Fibroblast of villous mesenchyme (primary cell): ENCODE measurements around the gene ITGB2. TPM values are rescaled to one million over a fixed set of nuclear protein-coding genes. Genes with fewer than 3 reads are reported as not detected.
"Not testable (repeated sequence)": the region's sequence is repeated elsewhere in the genome, so short reads cannot be mapped to it uniquely, and the experiment has no call there.

ENCODE experiments used
- DNase-seq: peaks from one replicate; pipeline ENCODE4 v3.0.0-alpha.2; 2010; ENCODE audit warnings: low read depth
- H3K4me3 ChIP-seq: 2 replicates; pipeline ENCODE4 v1.5.1; 2011; ENCODE audit warnings: low read depth, mild to moderate bottlenecking, low read length
- total RNA-seq: library from RNA; depleted of rRNA; stranded (reverse); fragments of >200 nt; gene quantifications from 2 replicates; pipeline ENCODE4 v1.2.3, GENCODE V29; 2012
- TF ChIP-seq, protein P1 (sequence below): IDR thresholded peaks from 2 replicates; pipeline ENCODE4 v1.5.1; 2012; ENCODE audit warnings: low read depth, mild to moderate bottlenecking, low read length; ENCODE audit not compliant: insufficient read depth

ITGB2 gene
- total RNA-seq, 1 donor = 0.43 TPM

- DNase-seq = no peak
- TF ChIP-seq, protein P1, sequence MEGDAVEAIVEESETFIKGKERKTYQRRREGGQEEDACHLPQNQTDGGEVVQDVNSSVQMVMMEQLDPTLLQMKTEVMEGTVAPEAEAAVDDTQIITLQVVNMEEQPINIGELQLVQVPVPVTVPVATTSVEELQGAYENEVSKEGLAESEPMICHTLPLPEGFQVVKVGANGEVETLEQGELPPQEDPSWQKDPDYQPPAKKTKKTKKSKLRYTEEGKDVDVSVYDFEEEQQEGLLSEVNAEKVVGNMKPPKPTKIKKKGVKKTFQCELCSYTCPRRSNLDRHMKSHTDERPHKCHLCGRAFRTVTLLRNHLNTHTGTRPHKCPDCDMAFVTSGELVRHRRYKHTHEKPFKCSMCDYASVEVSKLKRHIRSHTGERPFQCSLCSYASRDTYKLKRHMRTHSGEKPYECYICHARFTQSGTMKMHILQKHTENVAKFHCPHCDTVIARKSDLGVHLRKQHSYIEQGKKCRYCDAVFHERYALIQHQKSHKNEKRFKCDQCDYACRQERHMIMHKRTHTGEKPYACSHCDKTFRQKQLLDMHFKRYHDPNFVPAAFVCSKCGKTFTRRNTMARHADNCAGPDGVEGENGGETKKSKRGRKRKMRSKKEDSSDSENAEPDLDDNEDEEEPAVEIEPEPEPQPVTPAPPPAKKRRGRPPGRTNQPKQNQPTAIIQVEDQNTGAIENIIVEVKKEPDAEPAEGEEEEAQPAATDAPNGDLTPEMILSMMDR = no peak
- H3K4me3 ChIP-seq = no peak overlapping the region
Observed at GRCh38 chr21:44929242-44929798, 8.6 kb upstream of the ITGB2 start.

- not testable (repeated sequence) for H3K4me3 ChIP-seq
- peak; percentile 52 for DNase-seq
Observed at GRCh38 chr21:44928500-44929241, 8.0 kb upstream of the ITGB2 start.

DNA sequence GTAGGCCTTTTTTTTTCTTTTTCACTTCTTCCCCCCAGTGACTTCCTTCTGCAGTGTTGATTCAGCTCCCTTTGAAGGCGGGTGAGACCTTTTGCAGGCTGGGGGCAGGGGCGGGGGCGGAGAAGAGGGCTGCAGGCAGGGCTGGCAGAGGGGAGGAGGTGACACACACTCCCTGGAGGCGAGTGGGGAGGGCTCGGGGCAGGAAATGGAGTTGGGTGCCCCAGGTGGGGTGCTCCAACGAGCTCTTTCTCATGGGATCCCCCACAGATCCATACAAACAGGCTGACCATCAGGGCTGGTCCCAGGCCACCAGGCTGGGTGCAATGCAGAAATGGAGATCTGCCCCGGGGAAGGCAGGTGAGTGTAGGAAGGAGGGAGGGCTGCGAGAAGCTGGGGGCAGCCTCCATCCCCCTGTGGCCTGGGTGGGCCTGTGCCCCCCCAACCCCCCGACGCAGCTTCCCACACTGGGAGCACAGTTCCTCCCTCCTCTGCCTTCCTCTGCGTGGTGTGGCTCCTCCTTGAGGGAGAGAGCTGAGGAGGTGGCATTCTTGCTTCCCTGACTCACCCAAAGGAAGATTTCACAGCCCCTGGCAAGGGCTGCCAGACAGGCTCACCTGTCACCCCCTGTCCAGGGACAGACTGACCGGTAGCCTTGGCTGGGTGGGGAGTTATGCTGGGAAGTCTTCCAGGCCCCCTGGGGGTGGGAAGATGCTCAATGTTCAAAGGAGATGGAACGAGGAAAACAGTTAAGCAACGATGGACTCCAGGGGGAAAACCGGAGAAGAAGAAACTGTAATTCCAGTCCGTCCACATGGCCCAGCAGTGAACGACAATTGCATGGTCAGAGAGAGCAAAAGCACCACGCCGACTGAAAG lies 7.1 kb upstream of the ITGB2 start:
- no peak overlapping the region for H3K4me3 ChIP-seq
- TF ChIP-seq, protein P1 = no peak
- peak; percentile 51 for DNase-seq

GRCh38 chr21:44927259-44927586 lies 6.5 kb upstream of the ITGB2 start:
- TF ChIP-seq, protein P1 = no peak
- H3K4me3 ChIP-seq = no peak overlapping the region
- DNase-seq = no peak

DNA sequence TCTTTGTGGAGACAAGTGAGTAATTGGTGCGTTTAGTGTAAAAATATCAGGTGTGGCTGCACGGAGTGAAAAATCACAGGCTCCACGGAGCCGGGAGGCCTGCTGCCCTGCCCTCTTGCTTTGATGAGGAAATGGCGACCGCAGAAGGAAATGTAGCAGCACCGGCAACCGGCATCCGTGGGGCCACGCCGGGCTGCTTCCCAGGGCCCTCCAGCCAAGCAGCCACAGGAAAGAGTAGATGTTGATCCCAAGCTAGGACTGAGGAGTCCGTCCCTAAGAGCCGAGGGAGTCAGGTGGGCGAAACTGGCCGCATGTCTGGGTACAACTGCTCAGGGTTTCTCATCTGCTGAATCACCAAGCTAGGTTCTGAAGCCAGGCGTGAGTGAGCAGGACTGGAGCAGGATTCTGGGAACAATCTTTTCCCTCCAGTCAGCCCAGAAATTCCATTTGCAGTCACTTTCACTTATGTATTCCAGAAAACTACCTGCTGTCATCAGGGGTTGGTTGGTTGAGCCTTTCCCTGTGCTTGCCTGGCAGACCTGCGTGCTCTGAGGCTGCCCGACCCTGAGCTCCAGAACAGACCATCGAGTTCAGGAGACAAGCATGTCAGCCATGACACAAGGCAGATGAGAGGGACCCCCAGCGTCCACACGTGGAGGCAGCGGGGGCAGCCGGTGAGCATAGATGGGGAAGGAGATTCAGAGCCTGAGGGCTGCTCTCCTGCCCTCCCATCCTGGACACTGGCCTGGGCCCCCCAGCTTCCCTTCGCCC lies 5.8 kb upstream of the ITGB2 start:
- no peak overlapping the region for H3K4me3 ChIP-seq
- TF ChIP-seq, protein P1 = no peak
- DNase-seq = no peak

GRCh38 chr21:44925378-44925755 lies 4.7 kb upstream of the ITGB2 start:
- TF ChIP-seq, protein P1 = no peak
- no peak overlapping the region for H3K4me3 ChIP-seq
- DNase-seq = no peak
